HG02981 (cell line): ENCODE measurements around the gene TLDC2.
"Not testable (repeated sequence)": the region's sequence is repeated elsewhere in the genome, so short reads cannot be mapped to it uniquely, and the experiment has no call there.

Experiments used
- ATAC-seq: cut with Tn5 transposase; IDR thresholded peaks from one replicate; pipeline ENCODE4 v1.9.1; 2021; ENCODE audit warnings: mild to moderate bottlenecking, moderate library complexity; ENCODE audit not compliant: unreplicated experiment

The TLDC2 gene

DNA sequence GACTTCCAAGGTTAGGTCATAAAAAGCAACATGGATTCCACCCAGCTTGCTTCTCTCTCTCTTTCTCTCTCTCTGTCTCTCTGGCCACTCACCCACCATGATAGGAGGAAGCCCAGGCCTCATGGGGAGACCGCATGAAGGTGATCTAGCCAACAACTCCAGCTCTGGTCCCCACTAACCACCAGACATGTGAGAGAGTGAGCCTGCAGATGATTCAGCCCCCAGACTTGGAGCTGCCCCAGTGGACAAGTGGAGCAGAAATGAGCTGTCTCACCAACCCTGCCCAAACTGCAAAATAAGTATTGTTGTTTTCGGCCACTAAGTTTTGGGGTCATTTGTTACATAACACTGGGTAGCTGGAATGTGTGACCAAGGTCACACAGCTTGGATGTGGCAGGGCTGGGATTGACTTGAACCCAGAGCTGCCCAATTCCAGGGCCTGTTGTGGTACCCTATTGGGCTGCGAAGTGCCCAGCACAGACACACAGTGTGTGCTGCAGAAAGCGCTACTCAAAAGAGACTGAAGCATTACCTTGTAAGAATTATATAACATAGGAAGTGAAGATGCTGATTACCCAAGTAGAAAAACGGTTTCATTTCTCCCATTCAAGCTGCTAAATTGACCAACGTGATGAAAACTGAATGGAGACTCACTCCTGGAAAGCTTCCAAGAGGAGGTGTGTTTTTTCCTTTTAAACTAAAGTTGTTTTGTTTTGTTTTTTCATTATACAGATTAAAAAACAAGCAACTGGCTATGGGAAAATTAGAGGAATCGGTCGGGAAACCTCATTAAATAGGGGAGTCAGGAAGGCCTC, 9.1 kb upstream of the TLDC2 start:
- ATAC-seq: no peak

DNA sequence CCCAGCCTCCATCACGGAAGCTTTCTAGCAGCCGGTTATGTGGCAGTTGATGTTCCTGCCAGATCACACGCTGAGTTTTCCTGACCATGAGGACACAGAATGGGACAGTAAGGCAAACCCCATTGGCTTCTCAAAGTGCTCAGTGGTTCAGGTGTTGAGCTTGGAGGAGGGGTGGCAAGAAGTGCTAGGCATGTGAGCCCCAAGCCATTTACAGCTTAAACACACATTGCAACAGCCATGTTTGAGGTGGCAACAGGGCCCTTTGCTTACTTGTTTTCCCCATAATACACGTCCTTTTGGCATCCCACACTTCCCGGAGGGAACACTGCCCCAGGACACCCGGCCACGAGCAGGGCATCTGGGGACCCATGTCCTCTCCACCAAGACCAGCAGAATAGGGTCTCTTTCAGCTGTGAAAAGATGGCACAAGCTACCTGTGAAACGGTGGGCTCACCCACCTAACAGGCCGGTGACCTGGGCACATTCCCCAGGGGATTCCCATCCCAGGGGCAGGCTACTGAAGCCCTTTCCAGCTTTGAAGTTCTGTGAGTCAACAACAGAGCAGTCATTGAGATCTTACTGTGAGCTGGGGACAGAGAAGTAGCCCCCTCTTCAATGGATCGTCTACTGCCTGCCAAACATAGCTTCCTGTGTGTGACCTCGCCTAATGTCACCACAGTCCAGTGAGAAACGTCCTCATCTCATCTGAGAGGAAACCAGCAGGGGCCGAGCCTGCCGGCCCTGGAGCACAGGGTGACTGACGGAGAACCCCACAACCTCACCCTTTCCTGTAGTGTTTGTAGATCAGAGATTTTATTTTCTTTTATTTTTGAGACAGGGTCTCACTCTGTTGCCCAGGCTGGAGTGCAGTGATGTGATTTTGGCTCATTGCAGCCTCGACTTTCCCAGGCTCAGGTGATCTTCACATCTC, 4.0 kb upstream of the TLDC2 start:
- ATAC-seq: no peak

DNA sequence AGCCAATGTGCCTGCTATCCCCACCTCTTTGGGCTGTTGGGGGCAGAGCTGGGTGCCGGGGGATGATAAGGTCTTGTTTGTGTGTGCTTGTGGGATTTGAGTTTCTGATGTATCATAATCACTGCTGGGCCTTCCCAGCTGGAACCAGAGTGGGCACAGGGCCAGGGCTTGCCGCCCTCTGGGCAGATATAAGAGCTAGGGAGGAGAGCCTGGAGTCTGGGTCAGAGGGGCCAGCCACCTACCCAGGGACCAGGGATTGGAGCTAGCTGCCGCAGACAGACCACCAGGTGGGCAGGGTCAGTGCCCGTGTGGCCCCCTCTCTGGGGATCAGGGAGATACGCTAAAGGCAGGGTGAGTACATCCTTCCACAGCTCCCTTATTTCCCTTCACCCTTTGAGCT, 3.1 kb upstream of the TLDC2 start:
- ATAC-seq: no peak

DNA sequence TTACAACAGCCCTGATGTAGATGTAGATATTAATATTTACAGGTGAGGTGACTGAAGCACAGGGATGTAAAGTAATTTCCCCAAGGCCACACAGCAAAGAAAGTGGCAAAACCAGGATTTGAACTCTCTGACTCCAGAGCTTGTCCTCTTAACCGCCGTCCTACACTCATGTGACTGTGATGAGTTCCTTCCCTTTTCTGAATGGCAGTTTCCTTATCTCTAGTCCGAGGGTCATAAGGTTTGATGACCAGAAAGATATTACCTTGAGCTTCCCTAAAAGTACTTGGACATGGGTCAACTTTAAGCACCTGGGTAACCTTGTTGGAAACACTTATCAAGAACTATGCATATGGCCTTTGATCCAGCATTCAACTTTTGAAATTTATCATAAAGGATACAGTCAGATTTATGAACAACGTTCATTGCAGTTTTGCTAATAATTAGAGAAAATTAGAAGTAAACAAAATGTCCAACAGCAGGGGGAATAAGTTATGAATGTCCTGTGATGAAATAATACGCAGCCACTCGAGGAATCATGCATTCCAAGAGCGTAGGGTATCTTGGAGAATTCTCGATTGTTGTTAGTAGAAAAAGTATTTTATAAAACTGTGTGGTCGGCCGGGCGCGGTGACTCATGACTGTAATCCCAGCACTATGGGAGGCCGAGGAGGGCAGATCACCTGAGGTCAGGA, 2.3 kb upstream of the TLDC2 start:
- ATAC-seq: no peak

DNA sequence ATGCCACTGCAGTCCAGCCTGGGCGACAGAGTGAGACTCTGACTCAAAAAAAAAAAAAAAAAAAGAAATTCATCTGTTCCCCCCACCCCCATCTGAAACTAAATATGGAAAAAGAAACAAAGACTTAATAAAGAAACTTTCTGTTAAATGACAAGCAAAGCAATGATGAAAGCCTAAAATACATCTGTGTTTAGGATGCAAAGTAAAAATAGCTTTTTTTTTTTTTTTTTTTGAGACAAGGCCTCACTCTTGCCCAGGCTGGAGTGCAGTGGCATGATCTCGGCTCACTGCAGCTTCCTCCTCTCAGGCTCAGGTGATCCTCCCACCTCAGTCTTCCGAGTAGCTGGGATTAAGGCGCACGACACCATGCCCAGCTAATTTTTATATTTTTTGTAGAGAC, 845 bp upstream of the TLDC2 start:
- not testable (repeated sequence) for ATAC-seq

DNA sequence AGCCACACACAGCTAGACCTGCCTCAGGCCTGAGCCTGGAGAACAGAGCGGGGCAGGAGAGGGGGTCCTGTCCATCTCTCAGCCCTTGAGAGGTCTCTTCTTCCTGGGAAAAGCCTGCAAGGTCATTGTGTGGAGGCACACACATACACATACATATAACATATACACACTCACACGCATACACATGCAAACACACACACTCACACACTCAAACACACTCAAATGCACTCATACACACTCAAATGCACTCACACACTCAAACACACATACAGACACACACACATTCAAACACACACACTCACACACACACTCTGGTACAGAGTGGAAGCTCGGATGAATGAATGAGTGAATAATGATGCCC, 515 bp downstream of the TLDC2 start:
- ATAC-seq: no peak

DNA sequence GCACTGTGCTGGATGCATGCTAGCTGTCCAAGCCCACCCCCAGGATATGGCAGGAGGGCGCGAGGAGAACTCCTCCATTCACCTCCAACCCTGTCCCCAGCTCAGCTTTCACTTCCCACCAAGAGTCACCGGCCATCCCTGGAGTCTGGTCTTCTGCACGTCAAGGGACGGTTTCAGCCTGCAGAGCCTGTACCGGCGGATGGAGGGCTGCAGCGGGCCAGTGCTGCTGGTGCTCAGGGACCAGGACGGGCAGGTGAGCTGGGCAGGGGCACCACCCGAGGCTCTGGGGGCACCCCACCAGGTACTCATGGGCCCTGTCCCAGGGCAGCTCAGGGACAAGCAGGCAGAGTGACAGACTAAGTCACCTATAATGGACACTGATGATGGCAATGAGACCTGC, 3.0 kb downstream of the TLDC2 start:
- no peak for ATAC-seq

DNA sequence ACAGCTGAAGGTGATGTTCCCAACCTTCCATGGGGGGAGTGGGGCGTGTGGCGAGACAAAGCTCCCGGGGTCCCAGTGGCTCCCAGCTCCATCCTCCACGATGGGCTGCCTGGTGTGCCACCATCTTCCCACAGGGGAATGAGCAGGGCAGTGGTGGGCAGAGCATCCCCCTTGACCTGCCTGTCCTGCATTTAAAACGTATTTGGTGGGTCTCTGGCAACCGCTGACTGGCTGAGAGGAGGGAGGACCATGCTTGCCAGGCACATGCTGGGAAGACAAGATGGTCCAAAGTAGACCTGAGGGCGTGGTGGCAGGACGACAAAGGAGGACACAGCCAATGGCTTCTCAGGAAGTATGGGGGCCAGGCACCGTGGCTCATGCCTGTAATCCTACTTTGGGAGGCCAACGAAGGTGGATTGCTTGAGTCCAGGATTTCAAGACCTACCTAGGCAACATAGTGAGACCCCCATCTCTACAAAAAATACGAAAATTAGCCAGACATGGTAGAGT, 4.9 kb downstream of the TLDC2 start:
- no peak for ATAC-seq

DNA sequence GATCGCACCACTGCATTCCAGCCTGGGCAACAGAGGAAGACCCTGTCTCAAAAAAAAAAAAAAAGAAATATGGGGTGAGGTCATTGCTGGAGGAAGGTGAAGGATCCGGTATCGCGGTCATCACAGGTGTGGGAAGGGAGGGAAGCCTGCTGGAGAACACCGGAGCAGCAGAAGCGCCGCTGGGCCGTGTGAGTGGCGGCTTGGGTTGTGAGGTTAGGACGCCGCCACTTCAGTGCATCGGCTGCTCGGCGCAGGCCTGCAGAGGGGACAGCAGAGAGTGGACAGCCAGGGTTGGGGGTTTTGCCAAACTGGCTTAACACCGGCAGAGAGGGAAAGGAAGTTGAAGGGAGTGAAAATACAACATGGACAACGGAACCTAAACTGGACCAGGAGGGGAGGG, 5.4 kb downstream of the TLDC2 start:
- ATAC-seq: no peak

DNA sequence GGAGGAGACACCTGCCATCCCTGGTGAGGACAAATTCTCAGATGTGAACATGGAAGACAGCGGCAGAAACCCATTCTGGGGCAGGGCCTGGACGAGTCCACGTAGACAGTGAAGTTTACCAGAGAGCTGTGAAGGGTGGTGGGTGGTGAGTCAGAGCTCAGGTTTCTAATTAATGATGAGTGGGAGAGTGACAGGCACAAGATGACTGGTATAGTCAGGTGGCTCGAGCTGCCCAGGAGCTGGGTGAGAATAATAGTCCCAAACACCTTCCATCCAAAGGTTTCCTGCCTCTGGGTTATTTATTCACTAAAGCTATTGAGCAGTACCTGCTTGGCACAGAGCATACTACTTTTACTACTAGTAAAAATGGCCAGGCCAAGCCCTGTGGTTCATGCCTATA, 6.0 kb downstream of the TLDC2 start:
- ATAC-seq: no peak

DNA sequence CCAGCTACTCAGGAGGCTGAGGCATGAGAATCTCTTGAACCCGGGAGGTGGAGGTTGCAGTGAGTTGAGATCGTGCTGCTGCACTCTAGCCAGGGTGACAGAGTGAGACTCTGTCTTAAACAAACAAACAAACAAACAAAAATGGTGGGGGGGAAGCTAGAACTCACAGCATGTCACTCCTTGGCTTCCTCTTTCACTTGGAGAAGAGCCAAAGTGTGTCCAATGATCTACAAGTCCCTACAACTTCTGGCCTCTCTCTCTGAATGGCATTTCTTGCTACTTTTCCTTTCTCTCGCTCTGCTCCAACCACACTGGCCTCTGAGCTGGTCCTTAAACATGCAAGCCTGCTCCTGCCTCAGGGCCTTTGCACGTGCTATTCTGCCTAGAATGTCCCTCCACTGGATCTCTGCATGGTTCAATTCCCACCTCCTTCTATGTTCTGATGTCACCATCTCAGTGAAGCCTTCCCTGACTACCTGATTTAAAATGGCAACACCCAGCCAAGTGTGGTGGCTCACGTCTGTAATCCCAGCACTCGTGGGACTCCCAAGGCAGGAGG, 8.1 kb downstream of the TLDC2 start:
- no peak for ATAC-seq

DNA sequence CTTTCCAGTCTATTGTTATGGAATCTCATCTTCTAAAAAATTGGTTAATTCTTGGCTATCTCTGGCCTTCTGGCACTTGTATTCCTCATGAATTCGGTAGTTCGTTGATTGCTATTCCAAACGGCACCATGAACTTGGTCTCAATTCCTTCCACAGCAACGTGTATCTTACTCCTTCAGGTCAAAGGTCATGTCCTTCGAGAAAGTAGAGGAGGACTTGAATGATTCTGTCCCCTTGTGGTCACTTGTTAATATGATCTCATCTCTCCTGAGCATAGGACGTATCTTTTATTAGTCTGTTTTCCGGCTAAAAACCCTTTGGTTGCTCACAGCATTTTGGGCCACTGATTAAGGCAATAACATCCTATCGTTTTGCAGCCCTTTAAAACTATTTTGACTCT, 9.4 kb downstream of the TLDC2 start:
- no peak for ATAC-seq

DNA sequence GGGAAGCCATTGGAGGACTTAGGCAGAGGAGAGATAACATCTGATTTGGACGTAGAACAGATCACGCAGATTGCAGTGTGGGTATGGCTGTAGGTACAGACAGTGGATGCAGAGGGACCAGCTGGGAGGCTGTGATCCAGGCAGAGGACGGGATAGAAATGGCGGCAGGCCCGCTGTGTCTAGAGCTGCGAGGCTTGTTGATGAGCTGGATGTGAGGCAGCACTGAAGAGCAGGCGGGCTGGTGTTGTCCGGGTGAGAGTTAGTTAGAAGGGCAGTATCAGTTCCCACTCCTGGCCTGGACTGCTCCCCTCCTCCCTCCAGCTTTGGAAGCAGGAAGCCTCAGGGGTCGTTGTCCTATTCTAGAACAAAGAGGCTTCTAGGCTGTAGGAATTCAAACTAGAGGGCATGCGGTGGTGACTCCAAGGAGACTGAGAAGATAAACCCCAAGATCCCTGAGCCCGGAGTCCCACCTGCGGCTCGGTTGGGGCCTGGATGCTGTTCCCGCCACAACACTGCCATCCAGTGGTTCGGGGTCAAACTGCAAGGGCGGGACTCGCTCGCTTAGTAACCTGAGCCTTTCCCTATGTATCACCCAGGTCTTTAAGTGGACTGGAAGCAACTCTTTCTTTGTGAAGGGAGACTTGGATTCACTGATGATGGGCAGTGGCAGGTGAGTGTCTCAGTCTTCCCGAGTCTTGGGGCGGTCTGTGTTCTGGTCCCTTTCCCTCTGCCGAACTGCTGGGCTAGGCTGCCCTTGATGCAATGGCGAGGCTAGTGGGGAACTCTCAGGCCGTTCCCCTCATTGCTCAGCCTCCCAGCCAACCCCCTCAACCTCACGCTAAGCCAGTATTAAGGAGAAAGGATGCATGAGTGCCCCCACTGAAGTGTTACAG, 11.2 kb downstream of the TLDC2 start:
- ATAC-seq: no peak

DNA sequence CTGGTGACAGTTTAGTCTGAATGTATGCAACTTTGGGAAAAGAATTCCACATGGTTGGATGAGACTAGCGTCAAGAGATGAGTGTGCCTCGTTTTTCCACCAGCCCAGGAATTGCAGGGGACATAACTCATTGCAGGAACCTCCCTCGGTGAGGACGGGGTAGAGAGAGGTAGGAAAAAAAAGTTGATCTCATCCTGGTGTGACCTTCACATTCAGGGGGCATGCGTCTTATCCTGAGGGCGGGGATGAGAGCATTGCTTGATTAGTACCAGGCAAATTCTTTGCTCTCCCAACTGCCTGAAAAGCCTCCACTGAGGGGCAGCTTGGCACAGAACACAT, 11.8 kb downstream of the TLDC2 start:
- no peak for ATAC-seq

DNA sequence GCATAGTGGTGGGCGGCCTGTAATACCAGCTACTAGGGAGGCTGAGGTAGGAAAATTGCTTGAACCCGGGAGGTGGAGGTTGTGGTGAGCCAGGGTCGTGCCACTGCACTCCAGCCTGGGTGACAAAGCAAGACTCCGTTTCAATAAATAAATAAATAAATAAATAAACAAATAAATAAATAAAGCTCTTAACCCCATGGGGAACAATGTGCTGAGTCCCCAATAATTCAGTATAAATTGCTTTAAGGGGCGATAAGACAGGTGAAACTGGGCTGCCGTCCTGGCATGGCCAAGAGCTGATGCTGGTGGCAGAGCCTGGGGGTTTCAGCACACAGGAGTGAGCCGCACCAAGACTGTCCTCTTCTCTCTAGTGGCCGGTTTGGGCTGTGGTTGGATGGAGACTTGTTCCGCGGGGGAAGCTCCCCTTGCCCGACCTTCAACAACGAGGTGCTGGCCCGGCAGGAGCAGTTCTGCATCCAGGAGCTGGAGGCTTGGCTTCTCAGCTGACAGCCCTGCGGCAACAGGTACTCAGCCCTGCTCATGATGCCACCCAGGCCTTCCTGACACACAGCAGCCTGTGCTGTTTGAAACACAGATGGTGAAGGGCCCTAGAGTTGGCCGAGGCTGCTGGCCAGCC, 13.1 kb downstream of the TLDC2 start:
- ATAC-seq: no peak

DNA sequence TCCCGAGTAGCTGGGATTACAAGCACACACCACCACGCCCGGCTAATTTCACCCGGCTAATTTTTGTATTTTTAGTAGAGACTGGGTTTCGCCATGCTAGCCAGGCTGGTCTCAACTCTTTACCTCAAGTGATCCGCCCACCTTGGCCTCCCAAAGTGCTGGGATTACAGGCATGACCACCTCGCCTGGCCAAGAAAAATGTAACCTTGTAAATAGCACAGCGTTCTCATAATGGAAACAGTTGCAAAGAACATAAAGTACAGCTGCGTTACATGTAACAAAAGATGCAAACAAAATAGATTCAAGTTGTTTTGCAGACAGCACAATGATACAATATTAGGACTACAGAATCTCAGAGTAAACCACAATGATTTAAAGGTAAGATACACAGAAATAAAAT, 14.6 kb downstream of the TLDC2 start:
- no peak for ATAC-seq

DNA sequence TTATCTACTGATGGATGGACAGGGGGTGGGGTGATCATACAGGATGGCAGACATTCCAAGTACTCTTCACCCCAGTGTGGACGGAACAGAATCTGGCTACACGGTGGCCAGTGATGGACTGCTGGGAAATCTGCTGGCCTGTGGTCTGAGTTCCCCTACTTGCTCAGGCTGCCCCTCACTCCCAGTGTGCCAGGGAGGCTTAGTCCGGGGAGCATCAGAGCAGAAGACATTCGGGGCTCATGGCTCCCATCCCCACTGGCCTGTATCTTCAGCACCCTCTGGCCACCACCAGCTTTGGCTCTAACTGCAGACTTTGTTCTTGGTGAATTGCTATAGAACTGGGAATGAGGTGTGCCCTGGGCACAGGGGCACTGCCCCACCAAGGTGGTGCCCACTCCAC, 15.3 kb downstream of the TLDC2 start:
- ATAC-seq: no peak

DNA sequence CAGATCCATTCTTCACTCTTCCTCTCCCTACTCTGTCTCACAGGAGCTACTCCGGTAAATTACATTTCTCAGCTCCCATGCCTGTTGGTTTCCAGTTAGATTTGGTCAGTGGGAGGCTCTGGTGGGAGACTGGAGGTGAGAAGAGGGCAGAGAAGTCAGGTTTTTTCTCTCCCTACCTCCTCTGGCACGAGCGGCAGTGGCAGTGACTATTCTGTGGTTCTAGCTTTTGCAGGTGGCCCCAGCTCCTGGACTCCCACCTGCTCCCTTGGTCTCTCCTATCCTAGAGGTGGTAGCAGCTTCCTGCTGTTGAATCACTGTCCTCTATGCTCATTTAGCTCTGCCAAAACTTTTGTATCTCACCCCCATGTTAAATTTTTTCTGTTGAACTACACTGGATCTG, 17.9 kb downstream of the TLDC2 start:
- ATAC-seq: no peak

DNA sequence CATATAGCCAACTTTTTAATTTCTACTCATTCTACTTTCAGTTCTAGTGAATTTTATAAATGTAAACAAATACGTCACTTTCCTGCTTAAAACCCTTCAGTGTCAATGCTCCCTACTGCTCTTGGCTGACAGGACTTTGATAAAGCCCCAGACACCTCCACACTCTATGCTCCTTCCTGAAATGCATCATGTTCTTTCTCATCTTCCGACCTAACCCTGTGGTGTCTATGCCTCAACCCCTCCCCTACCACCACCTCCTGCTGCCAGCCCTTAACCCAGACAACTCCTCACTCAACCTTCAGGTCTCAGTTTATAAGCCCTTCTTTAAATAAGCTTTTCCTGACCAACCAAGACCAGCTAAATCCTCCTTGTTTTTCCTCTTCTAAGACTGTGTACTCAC, 19.1 kb downstream of the TLDC2 start:
- no peak for ATAC-seq

DNA sequence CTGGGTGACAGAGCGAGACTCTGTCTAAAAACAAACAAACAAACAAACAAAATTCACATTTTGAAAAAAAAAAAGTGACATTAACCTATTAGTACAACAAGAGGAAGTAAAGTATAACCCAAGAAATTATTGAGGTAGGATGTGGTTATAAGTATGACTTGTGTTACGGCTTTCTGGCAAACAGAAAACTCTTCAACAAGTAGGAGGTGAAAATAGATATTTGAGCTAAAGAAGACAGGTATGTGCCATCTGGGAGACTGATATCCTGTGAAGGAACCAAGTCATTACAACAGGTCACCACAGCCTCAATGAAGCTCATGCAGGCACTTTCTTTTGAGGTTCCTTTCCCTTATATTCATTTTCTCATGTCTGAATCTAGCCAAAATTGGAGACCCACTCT, 28.8 kb downstream of the TLDC2 start:
- no peak for ATAC-seq
